ENCODE results near the gene METAP1D. TPM values are rescaled to one million over a fixed set of nuclear protein-coding genes. Genes with fewer than 3 reads are reported as not detected.

Gene METAP1D
- total RNA-seq, 1 experiment from 2014 or later, result 4.7 TPM

- H3K4me1 Mint-ChIP-seq, result peaks cover 61% of the 10 kb centered on the region
- ChIA-PET POLR2A (interaction anchor here (0.6 kb wide), 1 partner anchor 12 kb away, joined by 6 read pairs; no protein-coding TSS in a partner anchor), CTCF (interaction anchor here (0.6 to 5.1 kb wide), 4 partner anchors 8 to 13 kb away, joined by 3 to 47 read pairs (median 6); partner anchors contain the start of gene DLX2)
- no peak for DNase-seq (ENCODE audit: low spot score)
- H3K4me3 Mint-ChIP-seq, result peak overlapping the region; percentile 53
- H3K36me3 Mint-ChIP-seq, result no peaks in the 10 kb centered on the region
- no peak overlapping the region for H3K27ac Mint-ChIP-seq
- ATAC-seq, result no peak
- TF ChIP-seq SMAD3 (CRISPR knock-in tag; IDR thresholded peaks at IDR 0.05; ENCODE audit: borderline replicate concordance) (no peak), MAX (CRISPR knock-in tag; IDR thresholded peaks at IDR 0.05) (no peak), NFATC4 (CRISPR knock-in tag; IDR thresholded peaks at IDR 0.05) (no peak), GTF2I (CRISPR knock-in tag; conservative IDR thresholded peaks at IDR 0.05) (no peak), CTCF (IDR thresholded peaks at IDR 0.05) (no peak), HMGXB4 (CRISPR knock-in tag; IDR thresholded peaks at IDR 0.05) (no peak), CREB1 (CRISPR knock-in tag; IDR thresholded peaks at IDR 0.05) (no peak), USF1 (CRISPR knock-in tag; IDR thresholded peaks at IDR 0.05) (no peak), RORB (CRISPR knock-in tag; IDR thresholded peaks at IDR 0.05) (no peak), SMAD4 (CRISPR knock-in tag; IDR thresholded peaks at IDR 0.05) (no peak), MYBL2 (CRISPR knock-in tag; IDR thresholded peaks at IDR 0.05) (no peak), CREM (CRISPR knock-in tag; IDR thresholded peaks at IDR 0.05) (no peak), ESRRA (CRISPR knock-in tag; IDR thresholded peaks at IDR 0.05; ENCODE audit: borderline replicate concordance) (no peak), HMGA2 (CRISPR knock-in tag; IDR thresholded peaks at IDR 0.05) (no peak), SP1 (CRISPR knock-in tag; conservative IDR thresholded peaks at IDR 0.05) (no peak), TP53 (CRISPR knock-in tag; IDR thresholded peaks at IDR 0.05) (no peak), IRF1 (CRISPR knock-in tag; IDR thresholded peaks at IDR 0.05) (no peak), ZBTB43 (CRISPR knock-in tag; IDR thresholded peaks at IDR 0.05) (no peak)
- peaks cover 100% of the 10 kb centered on the region for H3K27me3 Mint-ChIP-seq (ENCODE audit: low read depth)
- H3K9me3 Mint-ChIP-seq, result no peaks in the 10 kb centered on the region
Observed at GRCh38 chr2:172093416-172094293, 93.9 kb downstream of the METAP1D start.

Measured in WTC11 (cell line).